ENCODE data around the gene MRPL53. TPM values are rescaled to one million over a fixed set of nuclear protein-coding genes. Genes with fewer than 3 reads are reported as not detected.

MRPL53 gene
- total and polyA plus RNA-seq, 2 of the 13 experiments (the other 11 are each of a cell fraction or from before 2014, with no cell fraction given) = 34.3 to 51.9 TPM

DNA sequence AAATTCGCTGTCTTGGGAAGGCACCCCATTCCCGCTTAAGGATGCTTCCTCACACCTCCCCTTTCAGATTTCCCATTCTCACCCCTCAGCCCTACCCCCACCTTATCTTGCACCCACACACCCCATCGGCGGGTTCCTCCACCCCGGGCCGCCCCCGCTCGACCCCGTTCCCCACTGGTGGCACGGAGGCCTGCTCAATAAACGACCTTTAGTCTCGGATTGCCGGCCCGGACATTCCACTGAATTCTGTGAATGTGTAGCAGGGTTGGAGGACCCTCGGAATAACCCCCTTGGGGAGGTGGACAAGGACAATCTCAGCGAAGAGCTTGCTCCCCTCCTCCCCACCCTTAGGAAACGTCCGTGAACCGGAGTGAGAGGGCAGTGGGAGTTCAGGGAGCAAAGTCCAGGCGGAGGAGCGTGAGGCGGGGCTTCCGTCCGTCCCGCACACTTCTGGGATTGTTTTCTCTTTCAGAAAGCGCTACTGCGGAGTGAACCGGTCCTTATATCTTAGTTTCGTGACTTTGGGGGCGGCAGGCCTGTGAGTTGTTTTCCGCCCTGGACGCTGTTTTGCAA, 29.8 kb upstream of the MRPL53 start (continued):
- TF ChIP-seq NCOA1 (CRISPR knock-in tag; IDR thresholded peaks at IDR 0.05) (no peak; the same call in 1 of the 2 replicates), ERF (CRISPR knock-in tag; IDR thresholded peaks at IDR 0.05) (peak; percentile 66; the same call in 1 of the 2 replicates), ZNF543 (CRISPR knock-in tag; IDR thresholded peaks at IDR 0.05) (peak; percentile 44), CENPT (CRISPR knock-in tag; IDR thresholded peaks at IDR 0.05; ENCODE audit: low read depth) (no peak), ZKSCAN8 (CRISPR knock-in tag; IDR thresholded peaks at IDR 0.05; ENCODE audit: borderline replicate concordance) (peak; percentile 60; the same call in 1 of the 2 replicates), ZNF724P (CRISPR knock-in tag; IDR thresholded peaks at IDR 0.05; ENCODE audit: borderline replicate concordance) (no peak), ZNF292 (CRISPR knock-in tag; IDR thresholded peaks at IDR 0.05; ENCODE audit: borderline replicate concordance, low read depth) (no peak), FOXO1 (CRISPR knock-in tag; IDR thresholded peaks at IDR 0.05) (no peak), KMT2A (CRISPR knock-in tag; IDR thresholded peaks at IDR 0.05) (no peak), EHMT2 (IDR thresholded peaks at IDR 0.05; ENCODE audit: borderline replicate concordance, low read depth, low read length) (no peak), TBP (CRISPR knock-in tag; IDR thresholded peaks at IDR 0.05) (no peak), ATF1 (CRISPR knock-in tag; IDR thresholded peaks at IDR 0.05) (no peak), GZF1 (CRISPR knock-in tag; IDR thresholded peaks at IDR 0.05) (no peak), ATF7-NPFF (CRISPR knock-in tag; IDR thresholded peaks at IDR 0.05; ENCODE audit: low read depth) (no peak), ZNF552 (CRISPR knock-in tag; IDR thresholded peaks at IDR 0.05; ENCODE audit: borderline replicate concordance) (no peak), ZBTB1 (CRISPR knock-in tag; IDR thresholded peaks at IDR 0.05; ENCODE audit: borderline replicate concordance) (no peak; the same call in 1 of the 2 replicates), NCOA5 (CRISPR knock-in tag; IDR thresholded peaks at IDR 0.05) (no peak), PHB2 (IDR thresholded peaks at IDR 0.05; ENCODE audit: partially characterized antibody) (no peak), ZNF33B (CRISPR knock-in tag; IDR thresholded peaks at IDR 0.05) (no peak), MTA3 (CRISPR knock-in tag; IDR thresholded peaks at IDR 0.05) (no peak), ATRX (CRISPR knock-in tag; IDR thresholded peaks at IDR 0.05; ENCODE audit: borderline replicate concordance) (no peak), MAFK (conservative IDR thresholded peaks at IDR 0.05 in 1 of 2, IDR thresholded peaks at IDR 0.05 in 1 of 2; ENCODE audit: low read length in 2 of 2) (no peak), PAF1 (CRISPR knock-in tag; IDR thresholded peaks at IDR 0.05) (0 out of 2 replicates have a peak, but pooled peaks have one; percentile 22)
- TF ChIP-seq, protein P1, sequence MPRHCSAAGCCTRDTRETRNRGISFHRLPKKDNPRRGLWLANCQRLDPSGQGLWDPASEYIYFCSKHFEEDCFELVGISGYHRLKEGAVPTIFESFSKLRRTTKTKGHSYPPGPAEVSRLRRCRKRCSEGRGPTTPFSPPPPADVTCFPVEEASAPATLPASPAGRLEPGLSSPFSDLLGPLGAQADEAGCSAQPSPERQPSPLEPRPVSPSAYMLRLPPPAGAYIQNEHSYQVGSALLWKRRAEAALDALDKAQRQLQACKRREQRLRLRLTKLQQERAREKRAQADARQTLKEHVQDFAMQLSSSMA (CRISPR knock-in tag; IDR thresholded peaks at IDR 0.05) = no peak
- TF ChIP-seq, protein P2, sequence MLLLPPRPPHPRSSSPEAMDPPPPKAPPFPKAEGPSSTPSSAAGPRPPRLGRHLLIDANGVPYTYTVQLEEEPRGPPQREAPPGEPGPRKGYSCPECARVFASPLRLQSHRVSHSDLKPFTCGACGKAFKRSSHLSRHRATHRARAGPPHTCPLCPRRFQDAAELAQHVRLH (CRISPR knock-in tag; IDR thresholded peaks at IDR 0.05; ENCODE audit: borderline replicate concordance, low read depth) = peak; percentile 82; the same call in 1 of the 2 replicates
- TF ChIP-seq, protein P3, sequence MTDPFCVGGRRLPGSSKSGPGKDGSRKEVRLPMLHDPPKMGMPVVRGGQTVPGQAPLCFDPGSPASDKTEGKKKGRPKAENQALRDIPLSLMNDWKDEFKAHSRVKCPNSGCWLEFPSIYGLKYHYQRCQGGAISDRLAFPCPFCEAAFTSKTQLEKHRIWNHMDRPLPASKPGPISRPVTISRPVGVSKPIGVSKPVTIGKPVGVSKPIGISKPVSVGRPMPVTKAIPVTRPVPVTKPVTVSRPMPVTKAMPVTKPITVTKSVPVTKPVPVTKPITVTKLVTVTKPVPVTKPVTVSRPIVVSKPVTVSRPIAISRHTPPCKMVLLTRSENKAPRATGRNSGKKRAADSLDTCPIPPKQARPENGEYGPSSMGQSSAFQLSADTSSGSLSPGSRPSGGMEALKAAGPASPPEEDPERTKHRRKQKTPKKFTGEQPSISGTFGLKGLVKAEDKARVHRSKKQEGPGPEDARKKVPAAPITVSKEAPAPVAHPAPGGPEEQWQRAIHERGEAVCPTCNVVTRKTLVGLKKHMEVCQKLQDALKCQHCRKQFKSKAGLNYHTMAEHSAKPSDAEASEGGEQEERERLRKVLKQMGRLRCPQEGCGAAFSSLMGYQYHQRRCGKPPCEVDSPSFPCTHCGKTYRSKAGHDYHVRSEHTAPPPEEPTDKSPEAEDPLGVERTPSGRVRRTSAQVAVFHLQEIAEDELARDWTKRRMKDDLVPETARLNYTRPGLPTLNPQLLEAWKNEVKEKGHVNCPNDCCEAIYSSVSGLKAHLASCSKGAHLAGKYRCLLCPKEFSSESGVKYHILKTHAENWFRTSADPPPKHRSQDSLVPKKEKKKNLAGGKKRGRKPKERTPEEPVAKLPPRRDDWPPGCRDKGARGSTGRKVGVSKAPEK (CRISPR knock-in tag; IDR thresholded peaks at IDR 0.05; ENCODE audit: borderline replicate concordance) = no peak
- TF ChIP-seq, protein P4, sequence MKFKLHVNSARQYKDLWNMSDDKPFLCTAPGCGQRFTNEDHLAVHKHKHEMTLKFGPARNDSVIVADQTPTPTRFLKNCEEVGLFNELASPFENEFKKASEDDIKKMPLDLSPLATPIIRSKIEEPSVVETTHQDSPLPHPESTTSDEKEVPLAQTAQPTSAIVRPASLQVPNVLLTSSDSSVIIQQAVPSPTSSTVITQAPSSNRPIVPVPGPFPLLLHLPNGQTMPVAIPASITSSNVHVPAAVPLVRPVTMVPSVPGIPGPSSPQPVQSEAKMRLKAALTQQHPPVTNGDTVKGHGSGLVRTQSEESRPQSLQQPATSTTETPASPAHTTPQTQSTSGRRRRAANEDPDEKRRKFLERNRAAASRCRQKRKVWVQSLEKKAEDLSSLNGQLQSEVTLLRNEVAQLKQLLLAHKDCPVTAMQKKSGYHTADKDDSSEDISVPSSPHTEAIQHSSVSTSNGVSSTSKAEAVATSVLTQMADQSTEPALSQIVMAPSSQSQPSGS (CRISPR knock-in tag; IDR thresholded peaks at IDR 0.05) = no peak

Measured in HepG2 (cell line).